ENCODE measurements around the gene TMC5.

DNA sequence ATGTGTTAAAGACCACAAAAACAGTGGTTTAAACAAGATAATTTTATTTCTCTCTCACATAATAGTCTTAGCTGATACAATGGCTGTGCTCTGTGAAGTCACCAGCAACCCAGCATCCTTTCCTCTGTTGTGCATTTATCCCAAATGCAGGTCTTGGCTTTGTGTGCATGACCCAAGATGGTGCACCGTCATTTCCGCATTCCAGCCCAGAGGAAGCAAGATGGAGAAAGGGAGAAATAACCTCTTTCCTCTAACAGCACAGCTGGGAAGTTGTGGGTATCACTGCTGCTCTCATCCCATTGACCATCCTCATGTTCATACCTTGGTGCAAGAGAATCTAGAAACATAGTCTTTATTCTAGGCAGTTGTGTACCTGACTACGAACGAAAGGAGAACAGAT is 21.8 kb downstream of the TMC5 start:
- TF ChIP-seq, protein P1, sequence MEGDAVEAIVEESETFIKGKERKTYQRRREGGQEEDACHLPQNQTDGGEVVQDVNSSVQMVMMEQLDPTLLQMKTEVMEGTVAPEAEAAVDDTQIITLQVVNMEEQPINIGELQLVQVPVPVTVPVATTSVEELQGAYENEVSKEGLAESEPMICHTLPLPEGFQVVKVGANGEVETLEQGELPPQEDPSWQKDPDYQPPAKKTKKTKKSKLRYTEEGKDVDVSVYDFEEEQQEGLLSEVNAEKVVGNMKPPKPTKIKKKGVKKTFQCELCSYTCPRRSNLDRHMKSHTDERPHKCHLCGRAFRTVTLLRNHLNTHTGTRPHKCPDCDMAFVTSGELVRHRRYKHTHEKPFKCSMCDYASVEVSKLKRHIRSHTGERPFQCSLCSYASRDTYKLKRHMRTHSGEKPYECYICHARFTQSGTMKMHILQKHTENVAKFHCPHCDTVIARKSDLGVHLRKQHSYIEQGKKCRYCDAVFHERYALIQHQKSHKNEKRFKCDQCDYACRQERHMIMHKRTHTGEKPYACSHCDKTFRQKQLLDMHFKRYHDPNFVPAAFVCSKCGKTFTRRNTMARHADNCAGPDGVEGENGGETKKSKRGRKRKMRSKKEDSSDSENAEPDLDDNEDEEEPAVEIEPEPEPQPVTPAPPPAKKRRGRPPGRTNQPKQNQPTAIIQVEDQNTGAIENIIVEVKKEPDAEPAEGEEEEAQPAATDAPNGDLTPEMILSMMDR (IDR thresholded peaks at IDR 0.05; ENCODE audit: low read length) = no peak
- TF ChIP-seq EZH2phosphoT487 (IDR thresholded peaks at IDR 0.05; ENCODE audit: low read length) = no peak
- TF ChIP-seq EZH2 (optimal IDR thresholded peaks at IDR 0.05; ENCODE audit: low read depth, low read length) = no peak
